ENCODE data around the gene PDIK1L.

The PDIK1L gene

DNA sequence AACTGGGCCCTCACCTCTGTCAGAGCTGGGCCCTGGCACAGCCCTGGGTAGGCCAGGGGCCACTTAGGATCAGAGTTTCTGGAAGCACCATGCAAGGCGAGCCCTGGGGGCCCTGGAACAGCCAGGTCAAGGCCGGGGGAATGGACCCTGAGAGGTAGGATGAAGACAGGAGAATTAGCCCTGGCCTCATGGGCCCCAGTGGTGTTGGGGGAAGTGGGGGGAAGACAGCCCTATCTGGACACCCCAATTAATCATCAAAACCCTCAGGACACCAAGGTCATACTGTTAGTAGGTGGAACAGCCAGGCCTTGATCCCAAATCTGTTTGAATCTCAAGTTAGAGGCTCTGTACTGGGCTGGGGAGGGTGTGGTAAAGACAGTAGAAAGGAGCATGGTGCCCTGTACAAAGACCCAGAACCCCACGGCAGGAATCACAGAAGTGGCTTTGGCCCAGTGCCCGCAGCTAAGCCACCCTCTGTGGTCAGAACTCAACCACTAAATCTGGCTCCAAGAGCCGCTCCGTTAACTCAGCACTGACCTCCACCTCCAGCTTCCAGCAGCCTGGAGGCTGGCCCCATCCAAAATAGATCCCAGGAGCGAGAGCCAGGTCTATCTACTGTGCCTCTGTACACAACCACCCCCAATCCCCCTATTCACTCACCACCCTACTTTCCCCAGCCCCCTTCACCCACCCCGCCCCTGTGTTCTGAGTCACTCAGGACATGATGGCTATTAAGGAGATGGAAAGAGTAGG lies 30.2 kb upstream of the PDIK1L start:
- TF ChIP-seq, protein P1, sequence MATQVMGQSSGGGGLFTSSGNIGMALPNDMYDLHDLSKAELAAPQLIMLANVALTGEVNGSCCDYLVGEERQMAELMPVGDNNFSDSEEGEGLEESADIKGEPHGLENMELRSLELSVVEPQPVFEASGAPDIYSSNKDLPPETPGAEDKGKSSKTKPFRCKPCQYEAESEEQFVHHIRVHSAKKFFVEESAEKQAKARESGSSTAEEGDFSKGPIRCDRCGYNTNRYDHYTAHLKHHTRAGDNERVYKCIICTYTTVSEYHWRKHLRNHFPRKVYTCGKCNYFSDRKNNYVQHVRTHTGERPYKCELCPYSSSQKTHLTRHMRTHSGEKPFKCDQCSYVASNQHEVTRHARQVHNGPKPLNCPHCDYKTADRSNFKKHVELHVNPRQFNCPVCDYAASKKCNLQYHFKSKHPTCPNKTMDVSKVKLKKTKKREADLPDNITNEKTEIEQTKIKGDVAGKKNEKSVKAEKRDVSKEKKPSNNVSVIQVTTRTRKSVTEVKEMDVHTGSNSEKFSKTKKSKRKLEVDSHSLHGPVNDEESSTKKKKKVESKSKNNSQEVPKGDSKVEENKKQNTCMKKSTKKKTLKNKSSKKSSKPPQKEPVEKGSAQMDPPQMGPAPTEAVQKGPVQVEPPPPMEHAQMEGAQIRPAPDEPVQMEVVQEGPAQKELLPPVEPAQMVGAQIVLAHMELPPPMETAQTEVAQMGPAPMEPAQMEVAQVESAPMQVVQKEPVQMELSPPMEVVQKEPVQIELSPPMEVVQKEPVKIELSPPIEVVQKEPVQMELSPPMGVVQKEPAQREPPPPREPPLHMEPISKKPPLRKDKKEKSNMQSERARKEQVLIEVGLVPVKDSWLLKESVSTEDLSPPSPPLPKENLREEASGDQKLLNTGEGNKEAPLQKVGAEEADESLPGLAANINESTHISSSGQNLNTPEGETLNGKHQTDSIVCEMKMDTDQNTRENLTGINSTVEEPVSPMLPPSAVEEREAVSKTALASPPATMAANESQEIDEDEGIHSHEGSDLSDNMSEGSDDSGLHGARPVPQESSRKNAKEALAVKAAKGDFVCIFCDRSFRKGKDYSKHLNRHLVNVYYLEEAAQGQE (IDR thresholded peaks at IDR 0.05; ENCODE audit: insufficient replicate concordance, low read depth): no peak
- TF ChIP-seq POLR2AphosphoS5 (IDR thresholded peaks at IDR 0.05; ENCODE audit: low read depth) (no peak), SPI1 (IDR thresholded peaks at IDR 0.05; ENCODE audit: borderline replicate concordance, low read depth) (no peak), CTCF (IDR thresholded peaks at IDR 0.05; ENCODE audit: insufficient read depth, low read length) (no peak), GABPA (IDR thresholded peaks at IDR 0.05; ENCODE audit: low read depth) (no peak)
- H3K27ac ChIP-seq (replicated peaks): no peak overlapping the region
- H3K4me3 ChIP-seq (replicated peaks; ENCODE audit: insufficient read depth, low read length): no peak overlapping the region
- DNase-seq (ENCODE audit: low read depth in 1 of 2, low spot score in 1 of 2): no peak
- peaks cover 3% of the 10 kb centered on the region for H3K27me3 ChIP-seq (ENCODE audit: insufficient read depth, poor library complexity, severe bottlenecking)

- TF ChIP-seq SPI1 (IDR thresholded peaks at IDR 0.05; ENCODE audit: borderline replicate concordance, low read depth) (no peak), CTCF (IDR thresholded peaks at IDR 0.05; ENCODE audit: insufficient read depth, low read length) (no peak), POLR2AphosphoS5 (IDR thresholded peaks at IDR 0.05; ENCODE audit: low read depth) (no peak), GABPA (IDR thresholded peaks at IDR 0.05; ENCODE audit: low read depth) (no peak)
- TF ChIP-seq, protein P1 (IDR thresholded peaks at IDR 0.05; ENCODE audit: insufficient replicate concordance, low read depth): no peak
- no peak overlapping the region for H3K27ac ChIP-seq (replicated peaks)
- peaks cover 3% of the 10 kb centered on the region for H3K27me3 ChIP-seq (ENCODE audit: insufficient read depth, poor library complexity, severe bottlenecking)
- H3K4me3 ChIP-seq (replicated peaks; ENCODE audit: insufficient read depth, low read length): no peak overlapping the region
- DNase-seq (ENCODE audit: low read depth in 1 of 2, low spot score in 1 of 2): no peak
Measured at GRCh38 chr1:26082020-26082350, 29.6 kb upstream of the PDIK1L start.

GRCh38 chr1:26083208-26083607 lies 28.4 kb upstream of the PDIK1L start:
- DNase-seq (ENCODE audit: low read depth in 1 of 2, low spot score in 1 of 2): no peak
- H3K27ac ChIP-seq (replicated peaks): no peak overlapping the region
- peaks cover 3% of the 10 kb centered on the region for H3K27me3 ChIP-seq (ENCODE audit: insufficient read depth, poor library complexity, severe bottlenecking)
- H3K4me3 ChIP-seq (replicated peaks; ENCODE audit: insufficient read depth, low read length): no peak overlapping the region
- TF ChIP-seq CTCF (IDR thresholded peaks at IDR 0.05; ENCODE audit: insufficient read depth, low read length) (no peak), GABPA (IDR thresholded peaks at IDR 0.05; ENCODE audit: low read depth) (no peak), SPI1 (IDR thresholded peaks at IDR 0.05; ENCODE audit: borderline replicate concordance, low read depth) (no peak)

GRCh38 chr1:26084091-26084561 lies 27.5 kb upstream of the PDIK1L start:
- DNase-seq (ENCODE audit: low read depth in 1 of 2, low spot score in 1 of 2): no peak
- no peak for TF ChIP-seq SPI1 (IDR thresholded peaks at IDR 0.05; ENCODE audit: borderline replicate concordance, low read depth)
- no peak for TF ChIP-seq CTCF (IDR thresholded peaks at IDR 0.05; ENCODE audit: insufficient read depth, low read length)
- TF ChIP-seq GABPA (IDR thresholded peaks at IDR 0.05; ENCODE audit: low read depth): no peak
- no peak for TF ChIP-seq POLR2AphosphoS5 (IDR thresholded peaks at IDR 0.05; ENCODE audit: low read depth)
- peaks cover 3% of the 10 kb centered on the region for H3K27me3 ChIP-seq (ENCODE audit: insufficient read depth, poor library complexity, severe bottlenecking)
- no peak overlapping the region for H3K4me3 ChIP-seq (replicated peaks; ENCODE audit: insufficient read depth, low read length)
- H3K27ac ChIP-seq (replicated peaks): no peak overlapping the region
